ENCODE measurements around the gene FBLN1. TPM values are rescaled to one million over a fixed set of nuclear protein-coding genes. Genes with fewer than 3 reads are reported as not detected.

Gene FBLN1
- total and polyA plus RNA-seq, 2 donors (not counting 3 experiments of a cell fraction or from before 2014, with no cell fraction given): 1.2 to 4.0 TPM

- CTCF ChIA-PET: interaction anchor here (1.0 kb wide), 1 partner anchor 109 kb away, joined by 4 read pairs; no protein-coding TSS in a partner anchor
- H3K27ac ChIP-seq (ENCODE audit: insufficient read depth, low read depth, low read length): no peak overlapping the region
- intact Hi-C loops (cut with micrococcal nuclease): no loop called here
Observed at GRCh38 chr22:45549762-45550378, 47.2 kb downstream of the FBLN1 start.

GRCh38 chr22:45550416-45550815, 47.7 kb downstream of the FBLN1 start:
- dilution Hi-C loops (cut with MboI; ENCODE audit: extremely low pct_ligation_motif_present, low sequenced_read_pairs): no loop called here
- POLR2A ChIA-PET: no interaction called here
- FAIRE-seq (no peak), DNase-seq (ENCODE audit: low read depth, low spot score) (no peak)
- BruUV-seq (replicated peaks): no TSS peak
- no peaks in the 10 kb centered on the region for H3K4me1 ChIP-seq (ENCODE audit: control insufficient read depth, extremely low read depth, insufficient read depth, low read length)
- H3K4me2 ChIP-seq (ENCODE audit: insufficient read depth, low read length): no peak overlapping the region
- no peaks in the 10 kb centered on the region for H4K20me1 ChIP-seq (replicated peaks; ENCODE audit: control insufficient read depth, extremely low read depth, insufficient read depth, low read length)
- H3K4me3 ChIP-seq (replicated peaks in 1 of 3; ENCODE audit: insufficient read depth in 1 of 3, low read depth in 1 of 3, low read length in 3 of 3): no peak overlapping the region
- no peak overlapping the region for H3K9ac ChIP-seq (replicated peaks; ENCODE audit: extremely low read depth, insufficient read depth, low read length)
- no peaks in the 10 kb centered on the region for H3K27me3 ChIP-seq (ENCODE audit: control insufficient read depth in 2 of 2, insufficient read depth in 2 of 2, low read length in 2 of 2)
- no peak overlapping the region for H3K27ac ChIP-seq (ENCODE audit: insufficient read depth, low read depth, low read length)
- no peaks in the 10 kb centered on the region for H3K36me3 ChIP-seq (ENCODE audit: control insufficient read depth in 2 of 2, extremely low read depth in 1 of 2, insufficient read depth in 2 of 2, low read length in 2 of 2)
- no peak overlapping the region for H2AFZ ChIP-seq (ENCODE audit: low read depth, low read length)
- intact Hi-C loops (cut with micrococcal nuclease): no loop called here
- TF ChIP-seq JUN (IDR thresholded peaks at IDR 0.05; ENCODE audit: borderline replicate concordance, insufficient read depth, insufficient read length, low read depth) (no peak), GATA2 (IDR thresholded peaks at IDR 0.05; ENCODE audit: insufficient read depth, insufficient read length, low read depth, low read length) (no peak), MAX (IDR thresholded peaks at IDR 0.05; ENCODE audit: insufficient read depth, insufficient read length) (no peak), POLR2A (IDR thresholded peaks at IDR 0.05; ENCODE audit: low read depth, low read length) (no peak), CTCF (IDR thresholded peaks at IDR 0.05; ENCODE audit: extremely low read depth in 1 of 2, insufficient read depth in 1 of 2, low read depth in 1 of 2, low read length in 2 of 2) (no peak), EZH2 (IDR thresholded peaks at IDR 0.05; ENCODE audit: borderline replicate concordance, low read depth, low read length, severe bottlenecking) (no peak), MYC (IDR thresholded peaks at IDR 0.05; ENCODE audit: low read depth, low read length) (no peak), FOS (IDR thresholded peaks at IDR 0.05; ENCODE audit: borderline replicate concordance, insufficient read depth, low read length) (no peak), POLR2AphosphoS5 (IDR thresholded peaks at IDR 0.05; ENCODE audit: insufficient read depth, low read depth, low read length) (no peak)
- no peaks in the 10 kb centered on the region for H3K79me2 ChIP-seq (ENCODE audit: control insufficient read depth, insufficient read depth, low read length)
- H3K9me3 ChIP-seq (replicated peaks; ENCODE audit: control insufficient read depth, insufficient read depth, low read length): no peaks in the 10 kb centered on the region
- no peaks in the 10 kb centered on the region for H3K9me1 ChIP-seq (replicated peaks; ENCODE audit: control insufficient read depth, extremely low read depth, insufficient read depth, low read length)
- CTCF ChIA-PET: interaction anchor here (1.0 to 4.2 kb wide), 2 partner anchors 108 to 109 kb away, joined by 4 to 52 read pairs; no protein-coding TSS in a partner anchor

More at GRCh38 chr22:45549762-45550378, 47.2 kb downstream of the FBLN1 start:
- POLR2A ChIA-PET: no interaction called here
- dilution Hi-C loops (cut with MboI; ENCODE audit: extremely low pct_ligation_motif_present, low sequenced_read_pairs): no loop called here
- no peak overlapping the region for H3K9ac ChIP-seq (replicated peaks; ENCODE audit: extremely low read depth, insufficient read depth, low read length)
- no peak overlapping the region for H3K4me3 ChIP-seq (replicated peaks in 1 of 3; ENCODE audit: insufficient read depth in 1 of 3, low read depth in 1 of 3, low read length in 3 of 3)
- H3K9me1 ChIP-seq (replicated peaks; ENCODE audit: control insufficient read depth, extremely low read depth, insufficient read depth, low read length): no peaks in the 10 kb centered on the region
- no peak overlapping the region for H3K4me2 ChIP-seq (ENCODE audit: insufficient read depth, low read length)
- H3K4me1 ChIP-seq (ENCODE audit: control insufficient read depth, extremely low read depth, insufficient read depth, low read length): no peaks in the 10 kb centered on the region
- H2AFZ ChIP-seq (ENCODE audit: low read depth, low read length): no peak overlapping the region
- H3K79me2 ChIP-seq (ENCODE audit: control insufficient read depth, insufficient read depth, low read length): no peaks in the 10 kb centered on the region
- BruUV-seq (replicated peaks): no TSS peak
- H3K27me3 ChIP-seq (ENCODE audit: control insufficient read depth in 2 of 2, insufficient read depth in 2 of 2, low read length in 2 of 2): no peaks in the 10 kb centered on the region
- no peak for DNase-seq (ENCODE audit: low read depth, low spot score)
- H3K9me3 ChIP-seq (replicated peaks; ENCODE audit: control insufficient read depth, insufficient read depth, low read length): no peaks in the 10 kb centered on the region
- no peaks in the 10 kb centered on the region for H3K36me3 ChIP-seq (ENCODE audit: control insufficient read depth in 2 of 2, extremely low read depth in 1 of 2, insufficient read depth in 2 of 2, low read length in 2 of 2)
- FAIRE-seq: no peak
- no peak for TF ChIP-seq MAX (IDR thresholded peaks at IDR 0.05; ENCODE audit: insufficient read depth, insufficient read length)
- no peak for TF ChIP-seq POLR2A (IDR thresholded peaks at IDR 0.05; ENCODE audit: low read depth, low read length)
- TF ChIP-seq EZH2 (IDR thresholded peaks at IDR 0.05; ENCODE audit: borderline replicate concordance, low read depth, low read length, severe bottlenecking): no peak
- no peak for TF ChIP-seq FOS (IDR thresholded peaks at IDR 0.05; ENCODE audit: borderline replicate concordance, insufficient read depth, low read length)
- no peak for TF ChIP-seq JUN (IDR thresholded peaks at IDR 0.05; ENCODE audit: borderline replicate concordance, insufficient read depth, insufficient read length, low read depth)
- TF ChIP-seq GATA2 (IDR thresholded peaks at IDR 0.05; ENCODE audit: insufficient read depth, insufficient read length, low read depth, low read length): no peak
- no peaks in the 10 kb centered on the region for H4K20me1 ChIP-seq (replicated peaks; ENCODE audit: control insufficient read depth, extremely low read depth, insufficient read depth, low read length)

All from endothelial cell of umbilical vein (primary cell).